IMR-90 (cell line): Measurements from ENCODE around the gene VOPP1. TPM values are rescaled to one million over a fixed set of nuclear protein-coding genes. Genes with fewer than 3 reads are reported as not detected.

Experiments
- ATAC-seq: fragments of 200-7000 bp; cut with Tn5 transposase; 2 replicates; pipeline ENCODE4 v1.9.1; 2020; ENCODE audit warnings: low read depth, mild to moderate bottlenecking, moderate library complexity
- BruUV-seq: library from RNA; stranded (reverse); fragments of 400-500 nt; replicated peaks from 2 replicates; lab custom pipeline; 2021; lab: Mats Ljungman, UMichigan
- CTCF ChIA-PET: fragments of 300-600 bp; formaldehyde crosslinking; extraction: SDS; loops from one replicate; lab custom pipeline; 2021; ENCODE audit warnings: antibody characterized with exemption; lab: Yijun Ruan, JAX
- POLR2A ChIA-PET: fragments of 300-600 bp; sonication (Branson Sonifier 250); formaldehyde crosslinking; loops from one replicate; lab custom pipeline; 2022; ENCODE audit warnings: antibody characterized with exemption; ENCODE audit not compliant: unreplicated experiment; lab: Charles Lee
- DNase-seq: peaks from one replicate; pipeline ENCODE4 v3.0.0; 2013
- H2AFZ ChIP-seq: replicated peaks from 2 replicates; pipeline ENCODE3; 2013; ENCODE audit warnings: low read length, mild to moderate bottlenecking; ENCODE audit not compliant: poor library complexity
- H2AK5ac ChIP-seq: 2 replicates; pipeline ENCODE4 v1.6.1; 2013; ENCODE audit warnings: low read depth, low read length, inconsistent platforms
- H2AK9ac ChIP-seq: replicated peaks from 2 replicates; pipeline ENCODE3; 2013; ENCODE audit warnings: mild to moderate bottlenecking, low read depth, low read length, moderate library complexity; ENCODE audit not compliant: poor library complexity
- H2BK120ac ChIP-seq: 2 replicates; pipeline ENCODE4 v1.6.1; 2013; ENCODE audit warnings: low read depth, low read length, inconsistent platforms
- H2BK15ac ChIP-seq: 3 replicates; pipeline ENCODE4 v1.6.1; 2013; ENCODE audit warnings: low read depth, low read length, inconsistent platforms
- H2BK20ac ChIP-seq: 2 replicates; pipeline ENCODE4 v1.6.1; 2013; ENCODE audit warnings: low read depth, mild to moderate bottlenecking, inconsistent platforms, low read length, moderate library complexity
- H2BK5ac ChIP-seq: 2 replicates; pipeline ENCODE4 v1.6.1; 2013; ENCODE audit warnings: mild to moderate bottlenecking, low read depth, low read length, inconsistent platforms; ENCODE audit not compliant: poor library complexity, severe bottlenecking
- H3K14ac ChIP-seq: replicated peaks from 2 replicates; pipeline ENCODE4 v1.6.1; 2013; ENCODE audit warnings: low read depth, low read length, inconsistent platforms
- H3K18ac ChIP-seq: 2 replicates; pipeline ENCODE4 v1.6.1; 2013; ENCODE audit warnings: low read depth, low read length, control low read depth
- H3K23ac ChIP-seq: 2 replicates; pipeline ENCODE4 v1.6.1; 2013; ENCODE audit warnings: low read depth, low read length, inconsistent platforms
- H3K27ac ChIP-seq: 2 replicates; pipeline ENCODE4 v1.5.1; 2013; ENCODE audit warnings: mild to moderate bottlenecking, control low read depth, low read length; ENCODE audit not compliant: insufficient read depth
- H3K27me3 ChIP-seq: 2 replicates; pipeline ENCODE4 v1.6.1; 2013; ENCODE audit warnings: low read length; ENCODE audit not compliant: control insufficient read depth, insufficient read depth
- H3K36me3 ChIP-seq: 2 replicates; pipeline ENCODE4 v1.6.1; 2013; ENCODE audit warnings: low read length, mixed read lengths; ENCODE audit not compliant: control insufficient read depth, insufficient read depth
- H3K4ac ChIP-seq: 2 replicates; pipeline ENCODE4 v1.6.1; 2013; ENCODE audit warnings: low read depth, low read length, inconsistent platforms
- H3K4me1 ChIP-seq: 2 replicates; pipeline ENCODE4 v1.6.1; 2013; ENCODE audit warnings: low read length, mixed read lengths; ENCODE audit not compliant: control insufficient read depth, insufficient read depth
- H3K4me2 ChIP-seq: 2 replicates; pipeline ENCODE4 v1.6.1; 2013; ENCODE audit warnings: low read depth, mild to moderate bottlenecking, control low read depth, low read length, moderate library complexity
- H3K4me3 ChIP-seq: 2 replicates; pipeline ENCODE4 v1.5.1; 2013; ENCODE audit warnings: low read depth, mild to moderate bottlenecking, control low read depth, low read length, moderate library complexity; ENCODE audit not compliant: insufficient read depth
- H3K56ac ChIP-seq: 2 replicates; pipeline ENCODE4 v1.6.1; 2013; ENCODE audit warnings: low read length, inconsistent platforms; ENCODE audit not compliant: insufficient read depth; ENCODE audit errors: extremely low read depth
- H3K79me1 ChIP-seq, 2 experiments: 2 replicates each; pipeline ENCODE4 v1.6.1; 2013; ENCODE audit warnings: low read length in 2 of 2, inconsistent platforms in 1 of 2, low read depth in 1 of 2
- H3K9ac ChIP-seq: 2 replicates; pipeline ENCODE4 v1.6.1; 2013; ENCODE audit warnings: low read depth, low read length, control low read depth
- H3K9me1 ChIP-seq: 2 replicates; pipeline ENCODE4 v1.6.1; 2013; ENCODE audit warnings: low read length, inconsistent platforms; ENCODE audit not compliant: insufficient read depth
- H3K9me3 ChIP-seq: 2 replicates; pipeline ENCODE4 v1.6.1; 2013; ENCODE audit warnings: low read length; ENCODE audit not compliant: control insufficient read depth, insufficient read depth
- H4K20me1 ChIP-seq: 2 replicates; pipeline ENCODE4 v1.6.1; 2013; ENCODE audit warnings: low read length, inconsistent platforms; ENCODE audit not compliant: insufficient read depth
- H4K5ac ChIP-seq: 2 replicates; pipeline ENCODE4 v1.6.1; 2013; ENCODE audit warnings: mild to moderate bottlenecking, low read depth, low read length, control low read depth
- H4K8ac ChIP-seq, 2 experiments: 2 replicates each; pipeline ENCODE4 v1.6.1; 2013; ENCODE audit warnings: low read depth in 2 of 2, low read length in 2 of 2, control low read depth in 1 of 2, inconsistent platforms in 1 of 2
- H4K91ac ChIP-seq: 2 replicates; pipeline ENCODE4 v1.6.1; 2013; ENCODE audit warnings: low read depth, low read length, inconsistent platforms; ENCODE audit not compliant: insufficient read depth
- BHLHE40 ChIP-seq: fragments of 150-350 bp; IDR thresholded peaks from 2 replicates; pipeline ENCODE4 v1.6.1; 2016; ENCODE audit warnings: mild to moderate bottlenecking, low read depth, low read length
- CEBPB ChIP-seq: IDR thresholded peaks from 2 replicates; pipeline ENCODE4 v1.6.1; 2012; ENCODE audit warnings: low read depth, low read length, improper control_type of control experiment
- CHD1 ChIP-seq: IDR thresholded peaks from 2 replicates; pipeline ENCODE4 v1.6.1; 2012; ENCODE audit warnings: low read depth, low read length, improper control_type of control experiment
- FOS ChIP-seq: fragments of 150-350 bp; IDR thresholded peaks from 2 replicates; pipeline ENCODE4 v1.6.1; 2016; ENCODE audit warnings: low read depth, low read length
- MAFK ChIP-seq: IDR thresholded peaks from 2 replicates; pipeline ENCODE4 v1.6.1; 2012; ENCODE audit warnings: low read depth, low read length, improper control_type of control experiment
- MAZ ChIP-seq: IDR thresholded peaks from 2 replicates; pipeline ENCODE4 v1.6.1; 2012; ENCODE audit warnings: low read depth, mild to moderate bottlenecking, low read length, improper control_type of control experiment, moderate library complexity, borderline replicate concordance
- MXI1 ChIP-seq: IDR thresholded peaks from 2 replicates; pipeline ENCODE4 v1.6.1; 2012; ENCODE audit warnings: low read depth, mild to moderate bottlenecking, low read length, moderate library complexity, borderline replicate concordance
- NFE2L2 ChIP-seq: fragments of 150-350 bp; IDR thresholded peaks from 2 replicates; pipeline ENCODE4 v1.6.1; 2016; ENCODE audit warnings: low read depth, mild to moderate bottlenecking, low read length
- POLR2A ChIP-seq: IDR thresholded peaks from 2 replicates; pipeline ENCODE4 v1.6.1; 2012; ENCODE audit warnings: mild to moderate bottlenecking, low read depth, low read length
- RAD21 ChIP-seq: IDR thresholded peaks from 2 replicates; pipeline ENCODE4 v1.6.1; 2012; ENCODE audit warnings: low read length, improper control_type of control experiment
- RCOR1 ChIP-seq: IDR thresholded peaks from 2 replicates; pipeline ENCODE4 v1.6.1; 2012; ENCODE audit warnings: mild to moderate bottlenecking, low read length, improper control_type of control experiment; ENCODE audit not compliant: insufficient replicate concordance
- RFX5 ChIP-seq: IDR thresholded peaks from 2 replicates; pipeline ENCODE4 v1.8.0; 2012; ENCODE audit warnings: low read depth, mild to moderate bottlenecking, low read length, moderate library complexity
- SMC3 ChIP-seq: fragments of 150-350 bp; IDR thresholded peaks from 2 replicates; pipeline ENCODE4 v1.6.1; 2016; ENCODE audit warnings: low read depth, mild to moderate bottlenecking, antibody characterized with exemption, low read length, moderate library complexity
- WGBS, 2 experiments: methylation state at CpG; one replicate each; pipeline versions ENCODE4 v1.1.5 to v1.1.7; 2013; ENCODE audit warnings: missing lambda C conversion rate in 2 of 2; ENCODE audit not compliant: insufficient read length in 1 of 2; ENCODE audit errors: extremely low coverage in 2 of 2; 5-methylcytosine and 5-hydroxymethylcytosine counted together
- dilution Hi-C: fragments of 300-500 bp; cut with HindIII; formaldehyde crosslinking; loops from one replicate; pipeline ENCODE4 v1.14.3; 2018; ENCODE audit warnings: low sequenced_read_pairs; ENCODE audit not compliant: unreplicated experiment
- in situ Hi-C: fragments of 300-500 bp; cut with MboI; formaldehyde crosslinking; loops from 3 replicates; pipeline ENCODE4 v1.14.3; 2019; ENCODE audit warnings: low sequenced_read_pairs, inconsistent platforms, mixed read lengths
- intact Hi-C: fragments of 100-400 bp; cut with micrococcal nuclease; formaldehyde crosslinking; loops from 2 replicates; pipeline ENCODE4 v1.10.0; 2022
- polyA plus RNA-seq, 3 experiments: library from polyadenylated mRNA; depleted of rRNA; stranded (reverse); fragments of >200 nt; gene quantifications; 2 replicates each; pipeline ENCODE4 v1.2.3, GENCODE V29; 2012; ENCODE audit warnings: low replicate concordance in 1 of 3
- total RNA-seq: library from RNA; depleted of rRNA; stranded (reverse); fragments of >200 nt; gene quantifications from 2 replicates; pipeline ENCODE4 v1.2.3, GENCODE V29; 2012
- TF ChIP-seq, protein P1 (sequence below): fragments of 150-350 bp; IDR thresholded peaks from 2 replicates; pipeline ENCODE4 v1.6.1; 2017; ENCODE audit warnings: mild to moderate bottlenecking, antibody characterized with exemption, low read length, low read depth
- TF ChIP-seq, protein P2 (sequence below): fragments of 150-350 bp; IDR thresholded peaks from 2 replicates; pipeline ENCODE4 v1.6.1; 2016; ENCODE audit warnings: low read depth, mild to moderate bottlenecking, low read length, moderate library complexity, borderline replicate concordance
- TF ChIP-seq, protein P3 (sequence below): conservative IDR thresholded peaks from 2 replicates; pipeline ENCODE4 v1.5.1; 2012; ENCODE audit warnings: mild to moderate bottlenecking, low read depth, low read length, improper control_type of control experiment

The VOPP1 gene
- total and polyA plus RNA-seq, 2 of the 4 experiments (the other 2 are of a cell fraction): 60.2 to 94.5 TPM

DNA sequence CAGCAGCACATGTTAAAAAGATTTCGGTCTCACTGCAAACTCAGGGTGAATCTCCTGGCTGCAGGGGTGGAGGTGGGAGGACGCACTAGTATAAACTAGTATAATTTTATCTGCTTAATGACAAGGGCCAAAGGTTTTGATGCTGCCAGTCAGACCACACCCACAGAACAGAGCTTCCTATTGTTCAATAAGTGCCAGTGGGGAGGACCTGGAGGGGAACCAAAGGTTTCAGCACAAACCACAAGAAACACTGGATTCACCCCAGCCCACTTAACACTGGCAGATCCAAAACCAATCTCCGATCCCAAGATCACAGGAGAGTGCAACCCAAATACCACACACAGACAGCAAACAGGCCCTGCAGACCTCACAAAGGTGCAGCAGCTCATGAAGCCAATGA lies 6.6 kb downstream of the VOPP1 start:
- Histone ChIP-seq H3K14ac (no peak overlapping the region; the same call in 1 of the 2 replicates), H3K18ac (no peak overlapping the region), H3K4me2 (no peak overlapping the region), H2BK20ac (no peak overlapping the region), H2AFZ (no peak overlapping the region), H3K79me1 (peaks cover 41 to 83% of the 10 kb centered on the region in 2 experiments), H4K5ac (no peak overlapping the region), H2BK5ac (no peak overlapping the region), H3K27me3 (no peaks in the 10 kb centered on the region), H3K9me1 (peaks cover 37% of the 10 kb centered on the region), H3K56ac (no peak overlapping the region), H3K36me3 (peaks cover 2% of the 10 kb centered on the region; the same call in 1 of the 2 replicates), H2BK120ac (no peak overlapping the region), H4K8ac (no peak overlapping the region), H2AK5ac (no peak overlapping the region), H3K27ac (no peak overlapping the region), H3K4me1 (peaks cover 11% of the 10 kb centered on the region), H3K23ac (no peak overlapping the region; the same call in 1 of the 2 replicates), H4K91ac (no peak overlapping the region), H3K9ac (no peak overlapping the region), H2BK15ac (no peak overlapping the region), H4K20me1 (peaks cover 79% of the 10 kb centered on the region), H3K4me3 (no peak overlapping the region), H3K9me3 (no peaks in the 10 kb centered on the region), H3K4ac (no peak overlapping the region), H2AK9ac (no peak overlapping the region)
- CTCF ChIA-PET: no interaction called here
- intact Hi-C loops (no loop called here), in situ Hi-C loops (loop anchor here (25.0 kb wide), 1 partner anchor 803 kb away; the partner anchor contains the start of gene SEC61G), dilution Hi-C loops (no loop called here)
- POLR2A ChIA-PET: no interaction called here
- BruUV-seq: no TSS peak
- WGBS, 2 experiments: no CpG with 5 or more reads among the region's 3 CpGs
- DNase-seq (no peak), ATAC-seq (no peak)
- TF ChIP-seq RCOR1: no peak
- no peak for TF ChIP-seq MXI1
- no peak for TF ChIP-seq NFE2L2
- TF ChIP-seq, protein P1, sequence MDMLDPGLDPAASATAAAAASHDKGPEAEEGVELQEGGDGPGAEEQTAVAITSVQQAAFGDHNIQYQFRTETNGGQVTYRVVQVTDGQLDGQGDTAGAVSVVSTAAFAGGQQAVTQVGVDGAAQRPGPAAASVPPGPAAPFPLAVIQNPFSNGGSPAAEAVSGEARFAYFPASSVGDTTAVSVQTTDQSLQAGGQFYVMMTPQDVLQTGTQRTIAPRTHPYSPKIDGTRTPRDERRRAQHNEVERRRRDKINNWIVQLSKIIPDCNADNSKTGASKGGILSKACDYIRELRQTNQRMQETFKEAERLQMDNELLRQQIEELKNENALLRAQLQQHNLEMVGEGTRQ: no peak
- TF ChIP-seq, protein P2, sequence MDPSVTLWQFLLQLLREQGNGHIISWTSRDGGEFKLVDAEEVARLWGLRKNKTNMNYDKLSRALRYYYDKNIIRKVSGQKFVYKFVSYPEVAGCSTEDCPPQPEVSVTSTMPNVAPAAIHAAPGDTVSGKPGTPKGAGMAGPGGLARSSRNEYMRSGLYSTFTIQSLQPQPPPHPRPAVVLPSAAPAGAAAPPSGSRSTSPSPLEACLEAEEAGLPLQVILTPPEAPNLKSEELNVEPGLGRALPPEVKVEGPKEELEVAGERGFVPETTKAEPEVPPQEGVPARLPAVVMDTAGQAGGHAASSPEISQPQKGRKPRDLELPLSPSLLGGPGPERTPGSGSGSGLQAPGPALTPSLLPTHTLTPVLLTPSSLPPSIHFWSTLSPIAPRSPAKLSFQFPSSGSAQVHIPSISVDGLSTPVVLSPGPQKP: no peak
- TF ChIP-seq, protein P3, sequence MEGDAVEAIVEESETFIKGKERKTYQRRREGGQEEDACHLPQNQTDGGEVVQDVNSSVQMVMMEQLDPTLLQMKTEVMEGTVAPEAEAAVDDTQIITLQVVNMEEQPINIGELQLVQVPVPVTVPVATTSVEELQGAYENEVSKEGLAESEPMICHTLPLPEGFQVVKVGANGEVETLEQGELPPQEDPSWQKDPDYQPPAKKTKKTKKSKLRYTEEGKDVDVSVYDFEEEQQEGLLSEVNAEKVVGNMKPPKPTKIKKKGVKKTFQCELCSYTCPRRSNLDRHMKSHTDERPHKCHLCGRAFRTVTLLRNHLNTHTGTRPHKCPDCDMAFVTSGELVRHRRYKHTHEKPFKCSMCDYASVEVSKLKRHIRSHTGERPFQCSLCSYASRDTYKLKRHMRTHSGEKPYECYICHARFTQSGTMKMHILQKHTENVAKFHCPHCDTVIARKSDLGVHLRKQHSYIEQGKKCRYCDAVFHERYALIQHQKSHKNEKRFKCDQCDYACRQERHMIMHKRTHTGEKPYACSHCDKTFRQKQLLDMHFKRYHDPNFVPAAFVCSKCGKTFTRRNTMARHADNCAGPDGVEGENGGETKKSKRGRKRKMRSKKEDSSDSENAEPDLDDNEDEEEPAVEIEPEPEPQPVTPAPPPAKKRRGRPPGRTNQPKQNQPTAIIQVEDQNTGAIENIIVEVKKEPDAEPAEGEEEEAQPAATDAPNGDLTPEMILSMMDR: no peak
- TF ChIP-seq MAFK: no peak
- TF ChIP-seq BHLHE40: no peak
- TF ChIP-seq RFX5: no peak
- no peak for TF ChIP-seq CHD1
- TF ChIP-seq CEBPB: no peak
- TF ChIP-seq SMC3: no peak
- TF ChIP-seq FOS: no peak
- TF ChIP-seq POLR2A: no peak
- no peak for TF ChIP-seq RAD21
- no peak for TF ChIP-seq MAZ
